ENCODE results near the gene MYLK.

Gene MYLK

DNA sequence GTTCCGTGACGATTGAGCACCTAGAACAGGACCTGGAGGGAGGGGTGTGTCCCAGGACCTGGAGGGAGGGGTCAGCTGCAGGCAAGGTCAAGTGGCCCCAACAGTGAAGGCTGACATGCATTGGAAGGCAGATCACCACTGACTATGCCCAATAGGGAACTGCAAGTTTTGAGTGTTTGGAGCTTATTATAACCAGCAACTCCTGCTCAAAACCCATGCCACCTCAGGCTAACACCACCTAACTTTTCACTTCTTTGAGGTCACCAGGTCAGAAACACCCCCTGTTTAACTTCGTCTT, 93.1 kb downstream of the MYLK start:
- no peak for DNase-seq

GRCh38 chr3:123790254-123791072, 93.7 kb downstream of the MYLK start:
- no peak for DNase-seq

DNA sequence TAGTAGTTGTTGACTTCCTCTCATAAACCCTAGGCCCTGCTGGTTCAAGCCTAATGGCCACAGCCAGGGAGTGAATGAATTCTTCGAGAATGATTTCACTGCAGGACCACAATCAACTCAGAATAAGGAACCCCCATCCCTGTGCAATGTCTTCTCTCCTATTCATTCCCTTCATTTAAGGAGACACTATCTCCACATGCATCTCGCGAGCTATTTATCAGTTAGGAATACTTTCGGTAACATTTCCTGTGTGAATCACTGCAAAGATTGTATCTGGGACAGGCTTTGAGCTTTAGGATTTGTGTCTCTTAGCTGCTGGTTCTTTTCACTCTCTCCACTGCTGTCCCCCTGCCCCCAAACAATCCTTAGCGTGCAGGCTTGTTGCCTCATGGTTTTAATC, 94.4 kb downstream of the MYLK start:
- DNase-seq = no peak

GRCh38 chr3:123789160-123789559, 95.0 kb downstream of the MYLK start:
- no peak for DNase-seq

DNA sequence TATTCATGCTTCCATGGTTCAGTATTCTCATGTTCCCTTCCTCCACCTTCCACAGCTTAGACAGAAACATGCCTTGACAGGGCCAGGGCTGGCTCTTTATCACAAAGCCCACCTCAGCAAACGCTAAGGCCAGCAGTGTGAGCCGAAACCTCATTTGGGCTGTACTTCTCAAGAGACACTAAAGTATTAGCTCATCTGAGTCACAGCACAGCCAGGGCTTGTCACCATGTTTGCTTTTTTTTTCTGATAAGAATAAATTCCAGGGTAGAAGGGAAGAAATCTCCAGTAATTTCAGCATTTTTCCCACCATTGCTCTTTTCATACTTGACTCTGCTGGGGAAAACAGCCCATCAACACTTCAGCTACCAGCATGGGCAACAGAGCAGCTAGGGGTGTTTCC, 95.4 kb downstream of the MYLK start:
- no peak for DNase-seq

GRCh38 chr3:123787133-123787532, 97.0 kb downstream of the MYLK start:
- DNase-seq = no peak

GRCh38 chr3:123785602-123786001, 98.5 kb downstream of the MYLK start:
- DNase-seq = no peak

GRCh38 chr3:123783811-123784210, 100.3 kb downstream of the MYLK start:
- no peak for DNase-seq

GRCh38 chr3:123783050-123783689, 101.0 kb downstream of the MYLK start:
- DNase-seq = no peak

GRCh38 chr3:123782488-123782887, 101.6 kb downstream of the MYLK start:
- DNase-seq = no peak

DNA sequence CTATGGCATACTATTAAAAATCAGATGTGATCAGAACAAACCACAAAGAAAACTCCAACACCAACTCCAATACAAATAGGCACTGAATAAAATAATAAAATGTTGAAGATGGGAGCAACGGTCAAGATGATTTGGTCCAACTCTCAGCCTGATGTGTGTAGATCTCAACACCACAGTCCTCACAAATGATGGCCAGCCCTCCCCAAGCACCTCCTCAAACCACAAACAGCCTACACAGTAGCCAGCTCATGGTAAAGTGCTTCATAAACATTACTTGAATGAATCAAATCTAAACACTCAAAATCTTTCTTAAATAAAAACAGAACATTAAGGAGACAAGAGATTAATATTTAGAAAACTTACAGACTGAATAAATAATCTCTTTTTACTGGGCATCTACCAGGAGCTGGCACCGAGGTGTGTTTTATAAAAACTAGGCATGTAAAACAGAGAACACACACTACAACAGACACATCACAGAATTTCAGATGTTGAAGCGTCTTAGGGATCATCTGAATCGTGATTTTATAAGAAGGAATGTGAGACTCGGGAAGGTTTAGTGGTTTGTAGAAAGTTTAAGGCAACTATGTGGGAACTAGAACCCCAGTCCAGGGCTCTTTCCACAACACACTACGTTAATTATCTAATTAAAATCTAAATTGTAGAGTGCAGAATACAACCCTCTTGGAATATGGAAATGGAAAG, 102.4 kb downstream of the MYLK start:
- DNase-seq = no peak

GRCh38 chr3:123781138-123781537, 103.0 kb downstream of the MYLK start:
- no peak for DNase-seq

DNA sequence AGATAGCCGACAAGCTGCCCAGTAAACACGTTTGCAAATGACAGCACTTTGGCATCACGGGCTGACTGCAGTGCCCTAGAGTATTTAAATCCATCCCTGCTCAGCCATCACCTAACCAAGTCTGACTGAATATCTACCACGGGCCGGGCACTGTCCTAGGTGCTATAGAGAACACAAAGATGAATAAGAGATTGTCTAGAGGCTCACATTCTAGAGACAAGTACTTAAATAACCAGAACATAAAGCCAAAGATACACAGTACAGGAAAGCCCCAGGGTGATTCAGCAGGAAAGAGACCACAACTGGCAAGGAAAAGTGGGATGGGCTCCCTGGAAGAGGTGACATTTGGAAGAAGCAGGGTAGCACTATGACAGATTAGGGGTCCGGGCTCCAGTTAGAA, 103.5 kb downstream of the MYLK start:
- DNase-seq = no peak

DNA sequence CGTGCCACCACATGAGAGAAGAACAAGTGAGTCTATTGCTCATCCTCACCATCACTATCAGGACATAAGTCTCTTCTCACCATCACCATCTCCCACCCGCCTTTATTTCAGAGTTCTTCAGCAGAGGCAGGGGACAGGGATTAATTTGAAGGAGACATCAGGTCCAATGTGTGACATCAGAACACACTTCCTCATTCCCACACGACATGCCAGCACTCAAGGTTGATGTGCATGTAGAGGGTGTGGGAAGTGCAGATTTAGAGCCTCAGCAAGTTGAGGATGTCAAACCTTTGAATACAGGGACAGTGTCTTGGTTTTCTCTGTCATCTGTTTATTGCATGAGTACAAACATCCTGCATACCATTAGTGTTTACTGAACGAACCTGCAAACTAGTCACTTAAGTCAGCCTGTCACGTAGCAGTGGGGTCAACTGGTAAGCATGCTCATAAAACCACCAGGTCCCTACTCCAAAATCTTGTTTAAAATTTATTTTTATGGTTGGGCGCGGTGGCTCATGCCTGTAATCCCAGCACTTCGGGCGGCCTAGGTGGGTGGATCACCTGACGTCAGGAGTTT, 104.4 kb downstream of the MYLK start:
- no peak for DNase-seq

- no peak for DNase-seq
Measured at GRCh38 chr3:123778991-123779622, 105.0 kb downstream of the MYLK start.

- no peak for DNase-seq
Measured at GRCh38 chr3:123778525-123778924, 105.6 kb downstream of the MYLK start.

DNA sequence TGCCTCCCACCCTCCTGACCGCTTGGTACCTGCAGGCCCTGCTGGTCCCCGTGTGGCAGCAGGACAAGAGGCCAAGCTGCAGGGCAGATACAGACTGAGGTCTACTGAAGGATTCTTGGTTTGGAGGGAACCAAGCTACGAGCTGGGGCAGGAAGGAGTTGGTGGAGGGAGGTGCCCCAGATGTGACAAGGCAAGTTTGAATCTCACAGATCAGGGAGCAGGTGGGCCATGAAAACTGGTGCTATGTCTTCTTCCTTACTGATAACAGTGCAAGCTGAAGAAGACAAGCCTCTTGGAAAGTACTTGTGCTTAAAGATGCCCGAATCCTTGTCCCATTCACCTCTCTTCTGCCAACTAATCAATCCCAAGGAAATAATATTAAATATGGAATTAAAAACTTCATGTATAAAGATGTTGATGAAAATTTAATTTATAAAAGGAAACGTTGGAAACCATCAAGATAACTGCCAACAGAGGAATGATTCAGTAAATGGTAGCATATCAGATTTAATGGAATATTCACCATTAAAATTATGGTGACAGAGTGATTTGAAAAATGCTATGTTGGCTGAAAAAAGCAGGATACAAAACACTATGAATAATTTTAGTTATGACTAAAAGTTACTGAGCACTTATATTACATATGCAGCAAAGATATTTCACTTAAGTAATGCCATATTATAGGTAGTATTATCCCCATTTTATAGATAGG, 107.9 kb downstream of the MYLK start:
- DNase-seq = no peak

DNA sequence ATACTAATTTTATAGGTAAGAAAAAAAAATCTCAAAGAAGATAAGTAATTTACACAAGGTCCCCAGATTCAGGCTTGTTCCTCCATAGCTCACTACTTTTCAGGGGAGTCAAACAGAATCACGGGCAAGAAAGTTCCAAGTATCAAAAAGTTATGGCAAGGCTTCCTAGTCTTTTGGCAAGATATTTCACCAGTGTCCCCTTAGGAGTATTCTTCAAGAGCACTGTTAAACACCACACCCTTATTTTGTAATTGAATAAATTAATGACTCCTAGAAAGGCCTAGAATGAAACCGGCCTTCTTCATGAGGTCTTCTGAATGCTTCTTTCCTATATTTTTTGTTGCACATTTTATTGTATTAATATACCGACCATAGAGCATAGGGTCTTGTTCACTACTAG, 109.7 kb downstream of the MYLK start:
- no peak for DNase-seq

DNA sequence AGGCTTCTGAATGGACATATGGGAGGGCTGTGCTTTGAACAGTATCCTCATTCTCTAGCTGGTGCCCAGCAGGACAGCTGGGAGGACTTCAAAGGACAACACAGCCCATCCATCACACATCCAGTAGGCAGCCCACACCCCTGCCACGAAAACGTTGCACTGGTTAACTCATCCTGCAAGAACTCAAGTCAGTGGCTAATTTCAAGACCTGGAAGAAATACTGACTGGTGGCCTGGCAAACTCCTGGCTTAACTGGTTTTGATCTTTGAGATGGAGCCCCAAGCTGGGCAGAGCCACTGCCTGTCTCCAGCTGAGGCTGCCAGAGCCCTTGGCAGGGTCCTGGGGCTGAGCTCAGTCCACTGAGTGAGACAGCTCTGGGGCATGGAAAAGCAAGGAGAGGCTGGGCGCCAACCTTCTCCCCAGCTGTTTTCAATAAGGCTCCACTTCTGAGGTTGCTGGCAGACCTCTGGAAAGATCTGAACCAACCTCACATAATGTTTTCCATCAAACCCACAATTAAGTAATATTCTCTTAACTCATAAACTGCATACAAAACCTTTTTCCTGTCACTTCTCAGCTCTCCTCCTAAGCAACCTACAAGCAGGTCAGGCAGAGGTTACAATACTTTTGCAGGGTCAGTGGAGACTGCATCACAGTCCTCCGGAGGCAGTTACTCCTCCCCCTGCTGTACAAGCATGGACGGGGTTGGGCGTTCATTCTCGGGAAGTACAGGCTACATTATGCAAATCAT, 110.3 kb downstream of the MYLK start:
- no peak for DNase-seq

GRCh38 chr3:123769356-123769743, 114.8 kb downstream of the MYLK start:
- no peak for DNase-seq

- no peak for DNase-seq
Measured at GRCh38 chr3:123768480-123769355, 115.4 kb downstream of the MYLK start.

Data from NCI-H510A (cell line).